ENCODE measurements around the gene ACY1. TPM values are rescaled to one million over a fixed set of nuclear protein-coding genes. Genes with fewer than 3 reads are reported as not detected.

Gene ACY1
- total and polyA plus RNA-seq, 2 of the 13 experiments (the other 11 are each of a cell fraction or from before 2014, with no cell fraction given): 113 to 162 TPM

DNA sequence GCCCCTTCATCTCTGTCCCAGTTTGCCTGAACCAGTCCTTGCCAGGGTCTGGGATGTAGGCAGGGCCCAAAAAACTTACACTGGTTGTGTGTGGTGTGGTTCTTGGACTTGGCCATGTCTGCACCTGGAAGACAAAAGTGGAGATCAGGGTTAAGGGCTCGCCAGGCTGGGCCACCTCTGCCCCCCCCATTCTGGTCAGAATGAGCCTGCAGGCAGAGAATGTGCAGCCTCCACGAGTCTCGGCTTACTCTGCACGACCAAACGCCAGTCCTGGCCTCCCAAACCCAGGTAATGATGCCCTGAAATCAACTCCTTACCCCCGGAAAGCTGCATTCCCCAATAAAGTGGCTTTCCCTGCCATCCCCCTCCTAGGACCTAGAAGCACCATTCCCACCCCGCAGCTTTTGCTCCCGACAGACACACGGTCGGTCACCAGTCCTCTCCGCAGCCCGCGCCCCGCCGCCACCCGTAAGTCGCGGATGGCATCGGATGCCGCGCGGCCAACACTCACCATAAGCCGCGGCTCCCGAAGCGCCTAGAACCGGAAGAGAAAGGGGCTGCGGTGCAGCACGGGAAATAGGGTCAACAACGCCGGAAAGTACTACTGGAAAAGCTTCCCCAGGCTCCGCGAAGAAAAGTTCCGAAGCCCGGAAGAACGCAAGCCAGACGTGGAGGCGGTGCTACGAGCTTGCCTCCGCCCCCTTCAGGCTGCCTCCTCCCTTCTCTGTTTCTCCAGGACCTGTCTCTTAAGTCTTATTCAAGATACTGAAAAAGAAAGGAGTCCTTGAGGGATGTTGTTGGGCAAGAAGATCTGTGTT is 12.2 kb downstream of the ACY1 start, which contains the start of gene RPL29 (continued):
- TF ChIP-seq ZFAT (CRISPR knock-in tag; conservative IDR thresholded peaks at IDR 0.05) (peak; percentile 74; the same call in 1 of the 2 replicates), SP4 (CRISPR knock-in tag; IDR thresholded peaks at IDR 0.05) (peak; percentile 90), KMT2B (CRISPR knock-in tag; IDR thresholded peaks at IDR 0.05) (peak; percentile 79; the same call in 1 of the 2 replicates), U2AF2 (IDR thresholded peaks at IDR 0.05; ENCODE audit: low read depth, low read length) (0 out of 2 replicates have a peak, but pooled peaks have one; percentile 24), MEF2D (CRISPR knock-in tag; IDR thresholded peaks at IDR 0.05) (peak; percentile 92), MTF2 (CRISPR knock-in tag; IDR thresholded peaks at IDR 0.05; ENCODE audit: borderline replicate concordance) (0 out of 2 replicates have a peak, but pooled peaks have one; percentile 39), ZNF557 (CRISPR knock-in tag; IDR thresholded peaks at IDR 0.05) (peak; percentile 77; the same call in 1 of the 2 replicates), HOXD1 (CRISPR knock-in tag; IDR thresholded peaks at IDR 0.05) (no peak; the same call in none of the 2 replicates), TAF1 (CRISPR knock-in tag; IDR thresholded peaks at IDR 0.05) (peak; percentile 100), ZNF333 (CRISPR knock-in tag; IDR thresholded peaks at IDR 0.05; ENCODE audit: borderline replicate concordance) (0 out of 2 replicates have a peak, but pooled peaks have one; percentile 26), SOX13 (IDR thresholded peaks at IDR 0.05) (no peak), SOX13 (CRISPR knock-in tag; conservative IDR thresholded peaks at IDR 0.05 in 1 of 2, IDR thresholded peaks at IDR 0.05 in 1 of 2) (peak in 1 of 2 experiments; percentile 62; a peak in 2 of 4 replicates), ZNF350 (CRISPR knock-in tag; IDR thresholded peaks at IDR 0.05; ENCODE audit: borderline replicate concordance, low read depth) (peak; percentile 97; the same call in 1 of the 2 replicates), GLI4 (CRISPR knock-in tag; IDR thresholded peaks at IDR 0.05; ENCODE audit: borderline replicate concordance) (peak; percentile 50; the same call in 1 of the 2 replicates), ZNF3 (CRISPR knock-in tag; IDR thresholded peaks at IDR 0.05) (peak; percentile 62; the same call in 1 of the 2 replicates), NONO (IDR thresholded peaks at IDR 0.05) (no peak), NONO (CRISPR knock-in tag; conservative IDR thresholded peaks at IDR 0.05) (peak; percentile 97), PHF20 (CRISPR knock-in tag; IDR thresholded peaks at IDR 0.05) (peak; percentile 98), ZNF724P (CRISPR knock-in tag; IDR thresholded peaks at IDR 0.05; ENCODE audit: borderline replicate concordance) (no peak; the same call in 1 of the 2 replicates)
- TF ChIP-seq, protein P1, sequence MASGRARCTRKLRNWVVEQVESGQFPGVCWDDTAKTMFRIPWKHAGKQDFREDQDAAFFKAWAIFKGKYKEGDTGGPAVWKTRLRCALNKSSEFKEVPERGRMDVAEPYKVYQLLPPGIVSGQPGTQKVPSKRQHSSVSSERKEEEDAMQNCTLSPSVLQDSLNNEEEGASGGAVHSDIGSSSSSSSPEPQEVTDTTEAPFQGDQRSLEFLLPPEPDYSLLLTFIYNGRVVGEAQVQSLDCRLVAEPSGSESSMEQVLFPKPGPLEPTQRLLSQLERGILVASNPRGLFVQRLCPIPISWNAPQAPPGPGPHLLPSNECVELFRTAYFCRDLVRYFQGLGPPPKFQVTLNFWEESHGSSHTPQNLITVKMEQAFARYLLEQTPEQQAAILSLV (CRISPR knock-in tag; IDR thresholded peaks at IDR 0.05; ENCODE audit: borderline replicate concordance): peak; percentile 86
- TF ChIP-seq, protein P2, sequence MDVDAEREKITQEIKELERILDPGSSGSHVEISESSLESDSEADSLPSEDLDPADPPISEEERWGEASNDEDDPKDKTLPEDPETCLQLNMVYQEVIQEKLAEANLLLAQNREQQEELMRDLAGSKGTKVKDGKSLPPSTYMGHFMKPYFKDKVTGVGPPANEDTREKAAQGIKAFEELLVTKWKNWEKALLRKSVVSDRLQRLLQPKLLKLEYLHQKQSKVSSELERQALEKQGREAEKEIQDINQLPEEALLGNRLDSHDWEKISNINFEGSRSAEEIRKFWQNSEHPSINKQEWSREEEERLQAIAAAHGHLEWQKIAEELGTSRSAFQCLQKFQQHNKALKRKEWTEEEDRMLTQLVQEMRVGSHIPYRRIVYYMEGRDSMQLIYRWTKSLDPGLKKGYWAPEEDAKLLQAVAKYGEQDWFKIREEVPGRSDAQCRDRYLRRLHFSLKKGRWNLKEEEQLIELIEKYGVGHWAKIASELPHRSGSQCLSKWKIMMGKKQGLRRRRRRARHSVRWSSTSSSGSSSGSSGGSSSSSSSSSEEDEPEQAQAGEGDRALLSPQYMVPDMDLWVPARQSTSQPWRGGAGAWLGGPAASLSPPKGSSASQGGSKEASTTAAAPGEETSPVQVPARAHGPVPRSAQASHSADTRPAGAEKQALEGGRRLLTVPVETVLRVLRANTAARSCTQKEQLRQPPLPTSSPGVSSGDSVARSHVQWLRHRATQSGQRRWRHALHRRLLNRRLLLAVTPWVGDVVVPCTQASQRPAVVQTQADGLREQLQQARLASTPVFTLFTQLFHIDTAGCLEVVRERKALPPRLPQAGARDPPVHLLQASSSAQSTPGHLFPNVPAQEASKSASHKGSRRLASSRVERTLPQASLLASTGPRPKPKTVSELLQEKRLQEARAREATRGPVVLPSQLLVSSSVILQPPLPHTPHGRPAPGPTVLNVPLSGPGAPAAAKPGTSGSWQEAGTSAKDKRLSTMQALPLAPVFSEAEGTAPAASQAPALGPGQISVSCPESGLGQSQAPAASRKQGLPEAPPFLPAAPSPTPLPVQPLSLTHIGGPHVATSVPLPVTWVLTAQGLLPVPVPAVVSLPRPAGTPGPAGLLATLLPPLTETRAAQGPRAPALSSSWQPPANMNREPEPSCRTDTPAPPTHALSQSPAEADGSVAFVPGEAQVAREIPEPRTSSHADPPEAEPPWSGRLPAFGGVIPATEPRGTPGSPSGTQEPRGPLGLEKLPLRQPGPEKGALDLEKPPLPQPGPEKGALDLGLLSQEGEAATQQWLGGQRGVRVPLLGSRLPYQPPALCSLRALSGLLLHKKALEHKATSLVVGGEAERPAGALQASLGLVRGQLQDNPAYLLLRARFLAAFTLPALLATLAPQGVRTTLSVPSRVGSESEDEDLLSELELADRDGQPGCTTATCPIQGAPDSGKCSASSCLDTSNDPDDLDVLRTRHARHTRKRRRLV (CRISPR knock-in tag; IDR thresholded peaks at IDR 0.05): peak; percentile 46; the same call in 1 of the 2 replicates

Data from HepG2 (cell line).